OCI-LY3 (cell line): ENCODE data around the gene MTMR2.

Source experiments
- H2AFZ ChIP-seq: fragments of 200-600, 300-600 bp; shearing (Covaris generic); 2 replicates; pipeline ENCODE4 v1.6.0; 2014; ENCODE audit warnings: antibody characterized with exemption, low read depth, low read length
- H3K27ac ChIP-seq: fragments of 200-600, 300-600 bp; sonication (generic); 2 replicates; pipeline ENCODE4 v1.5.1; 2014; ENCODE audit warnings: mild to moderate bottlenecking, low read length, moderate library complexity, mixed read lengths
- H3K27me3 ChIP-seq: fragments of 200-600, 300-600 bp; sonication (generic); 2 replicates; pipeline ENCODE4 v1.6.1; 2014; ENCODE audit warnings: low read depth, low read length, mixed read lengths
- H3K36me3 ChIP-seq: fragments of 200-600, 300-600 bp; sonication (generic); replicated peaks from 2 replicates; pipeline ENCODE3; 2014; ENCODE audit warnings: low read depth, low read length, mixed read lengths
- H3K4me1 ChIP-seq: fragments of 300-600, 200-600 bp; sonication (generic); 2 replicates; pipeline ENCODE4 v1.6.1; 2014; ENCODE audit warnings: low read length, mixed read lengths
- H3K4me2 ChIP-seq: fragments of 200-600, 300-600 bp; sonication (generic); 2 replicates; pipeline ENCODE4 v1.6.1; 2014; ENCODE audit warnings: low read length, mixed read lengths
- H3K4me3 ChIP-seq: fragments of 300-600, 200-600 bp; sonication (generic); 2 replicates; pipeline ENCODE4 v1.5.1; 2014; ENCODE audit warnings: antibody characterized with exemption, mild to moderate bottlenecking, low read length, moderate library complexity
- H3K79me2 ChIP-seq: fragments of 300-600, 200-600 bp; shearing (Covaris generic); 2 replicates; pipeline ENCODE4 v1.6.1; 2014; ENCODE audit warnings: mild to moderate bottlenecking, low read length, mixed read lengths
- H3K9ac ChIP-seq: fragments of 300-600, 200-600 bp; shearing (Covaris generic); 2 replicates; pipeline ENCODE4 v1.6.0; 2014; ENCODE audit warnings: mild to moderate bottlenecking, low read length, moderate library complexity
- H3K9me3 ChIP-seq: fragments of 200-600, 300-600 bp; shearing (Covaris generic); 2 replicates; pipeline ENCODE4 v1.6.1; 2014; ENCODE audit warnings: low read length, mixed read lengths; ENCODE audit not compliant: insufficient read depth
- H4K20me1 ChIP-seq: fragments of 200-600, 300-600 bp; sonication (generic); 2 replicates; pipeline ENCODE4 v1.6.1; 2016; ENCODE audit warnings: low read length, mixed read lengths; ENCODE audit not compliant: insufficient read depth
- CTCF ChIP-seq: fragments of 200-600, 300-600 bp; sonication (generic); IDR thresholded peaks from 2 replicates; pipeline ENCODE4 v1.5.1; 2014; ENCODE audit warnings: antibody characterized with exemption, low read length, low read depth
- EZH2phosphoT487 ChIP-seq: fragments of 200-600 bp; shearing (Covaris generic); IDR thresholded peaks from 2 replicates; pipeline ENCODE4 v1.6.1; 2018; ENCODE audit warnings: antibody characterized with exemption, mixed run types, low read depth

MTMR2 gene

GRCh38 chr11:95943546-95943945, 19.6 kb upstream of the MTMR2 start:
- H3K9ac ChIP-seq: no peak overlapping the region
- H3K4me2 ChIP-seq: no peak overlapping the region
- TF ChIP-seq EZH2phosphoT487: no peak
- no peak for TF ChIP-seq CTCF
- no peak overlapping the region for H3K4me3 ChIP-seq
- no peaks in the 10 kb centered on the region for H3K4me1 ChIP-seq
- no peaks in the 10 kb centered on the region for H3K27me3 ChIP-seq
- no peaks in the 10 kb centered on the region for H3K79me2 ChIP-seq
- H4K20me1 ChIP-seq: no peaks in the 10 kb centered on the region
- H3K9me3 ChIP-seq: no peaks in the 10 kb centered on the region
- no peak overlapping the region for H2AFZ ChIP-seq
- no peak overlapping the region for H3K27ac ChIP-seq
- no peaks in the 10 kb centered on the region for H3K36me3 ChIP-seq

GRCh38 chr11:95939091-95939490, 15.2 kb upstream of the MTMR2 start:
- Histone ChIP-seq H2AFZ (no peak overlapping the region), H3K4me2 (no peak overlapping the region), H3K4me1 (no peaks in the 10 kb centered on the region), H3K27ac (no peak overlapping the region), H3K9ac (no peak overlapping the region), H3K27me3 (no peaks in the 10 kb centered on the region), H3K79me2 (no peaks in the 10 kb centered on the region), H4K20me1 (no peaks in the 10 kb centered on the region), H3K36me3 (no peaks in the 10 kb centered on the region), H3K4me3 (no peak overlapping the region), H3K9me3 (no peaks in the 10 kb centered on the region)
- no peak for TF ChIP-seq EZH2phosphoT487
- TF ChIP-seq CTCF: no peak

GRCh38 chr11:95937358-95937757, 13.5 kb upstream of the MTMR2 start:
- H2AFZ ChIP-seq: no peak overlapping the region
- H3K27ac ChIP-seq: no peak overlapping the region
- no peaks in the 10 kb centered on the region for H3K4me1 ChIP-seq
- H4K20me1 ChIP-seq: no peaks in the 10 kb centered on the region
- H3K79me2 ChIP-seq: no peaks in the 10 kb centered on the region
- no peaks in the 10 kb centered on the region for H3K36me3 ChIP-seq
- H3K9ac ChIP-seq: no peak overlapping the region
- H3K4me2 ChIP-seq: no peak overlapping the region
- H3K4me3 ChIP-seq: no peak overlapping the region
- H3K9me3 ChIP-seq: no peaks in the 10 kb centered on the region
- no peak for TF ChIP-seq EZH2phosphoT487
- no peak for TF ChIP-seq CTCF
- no peaks in the 10 kb centered on the region for H3K27me3 ChIP-seq

GRCh38 chr11:95933594-95933993, 9.7 kb upstream of the MTMR2 start:
- Histone ChIP-seq H3K79me2 (no peaks in the 10 kb centered on the region), H2AFZ (no peak overlapping the region), H4K20me1 (no peaks in the 10 kb centered on the region), H3K36me3 (no peaks in the 10 kb centered on the region), H3K4me1 (no peaks in the 10 kb centered on the region), H3K9ac (no peak overlapping the region), H3K9me3 (no peaks in the 10 kb centered on the region), H3K4me2 (no peak overlapping the region), H3K4me3 (no peak overlapping the region), H3K27ac (no peak overlapping the region), H3K27me3 (no peaks in the 10 kb centered on the region)
- no peak for TF ChIP-seq CTCF
- TF ChIP-seq EZH2phosphoT487: no peak
